Activated naive CD8-positive, alpha-beta T cell treated with anti-CD3 and anti-CD28 coated beads, Interleukin-2, amount 50 U/mL, for 16 hours (primary cell): ENCODE measurements around the gene ANGPTL4.
A peak's percentile ranks its signal among the peaks of the same experiment; 100 is the strongest.
"Not testable (repeated sequence)": the region's sequence is repeated elsewhere in the genome, so short reads cannot be mapped to it uniquely, and the experiment has no call there.

Experiments used
- DNase-seq: peaks from one replicate; pipeline ENCODE4 v3.0.0-alpha.2; 2020; ENCODE audit warnings: low read depth, low spot score

ANGPTL4 gene

DNA sequence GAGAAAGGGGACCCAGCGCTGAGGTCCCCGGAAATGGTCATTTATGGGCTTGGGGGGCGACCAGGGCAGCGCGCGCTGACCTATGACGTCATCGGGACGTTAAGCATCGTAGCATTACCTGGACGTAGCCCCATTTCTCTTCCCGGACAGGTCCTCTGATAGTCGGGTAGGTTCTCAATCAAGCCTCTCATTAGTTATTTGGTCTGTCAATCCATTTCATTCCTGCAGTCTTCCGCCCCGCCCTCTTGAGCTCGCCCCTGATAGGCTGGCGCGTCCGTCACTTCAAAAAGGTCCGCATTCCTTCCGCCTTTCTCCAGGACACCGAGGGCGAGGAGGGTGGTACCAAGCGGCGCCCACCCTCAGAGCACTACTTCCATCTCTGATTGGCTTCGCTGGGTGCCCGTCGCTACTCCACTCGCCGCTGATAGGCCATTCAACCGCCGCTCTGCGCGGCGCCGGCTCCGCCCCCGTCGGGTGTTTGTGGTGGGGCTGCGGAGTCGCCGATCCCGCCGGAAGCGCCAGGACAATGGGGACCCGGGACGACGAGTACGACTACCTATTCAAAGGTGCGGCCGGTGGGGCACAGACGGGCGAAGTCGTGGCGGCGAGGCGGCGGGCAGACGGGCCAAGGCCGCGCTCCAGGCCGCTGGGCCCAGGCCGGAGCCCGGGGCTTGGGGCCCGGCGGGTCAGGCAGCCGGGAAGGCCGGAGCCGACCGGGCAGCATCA lies 26.1 kb downstream of the ANGPTL4 start, which contains the start of gene RAB11B:
TSS of gene RAB11B (plus strand) at position 470 of the 726 bp plus-strand sequence. CDS start at position 527, 57 bp downstream.
- peak; percentile 95 for DNase-seq

DNA sequence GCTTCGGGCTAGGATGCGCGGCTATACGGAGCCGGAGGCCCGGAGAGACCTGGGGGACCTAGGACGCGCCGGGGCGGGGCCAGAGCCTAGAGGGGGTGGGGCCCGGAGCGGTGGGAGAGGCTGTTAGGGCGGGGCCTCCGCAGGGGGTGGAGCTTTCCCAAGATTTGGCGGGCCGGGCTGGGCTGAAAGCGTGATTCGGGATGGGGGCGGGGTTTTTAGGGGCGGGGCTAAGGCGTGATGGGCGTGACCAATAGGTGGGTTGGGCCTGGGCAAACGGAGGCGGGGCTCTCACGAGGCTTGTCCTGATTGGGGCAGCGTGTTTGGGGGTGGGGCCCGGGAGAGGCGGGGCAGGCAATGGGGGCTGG lies 26.6 kb downstream of the ANGPTL4 start:
- DNase-seq, result peak; percentile 82

DNA sequence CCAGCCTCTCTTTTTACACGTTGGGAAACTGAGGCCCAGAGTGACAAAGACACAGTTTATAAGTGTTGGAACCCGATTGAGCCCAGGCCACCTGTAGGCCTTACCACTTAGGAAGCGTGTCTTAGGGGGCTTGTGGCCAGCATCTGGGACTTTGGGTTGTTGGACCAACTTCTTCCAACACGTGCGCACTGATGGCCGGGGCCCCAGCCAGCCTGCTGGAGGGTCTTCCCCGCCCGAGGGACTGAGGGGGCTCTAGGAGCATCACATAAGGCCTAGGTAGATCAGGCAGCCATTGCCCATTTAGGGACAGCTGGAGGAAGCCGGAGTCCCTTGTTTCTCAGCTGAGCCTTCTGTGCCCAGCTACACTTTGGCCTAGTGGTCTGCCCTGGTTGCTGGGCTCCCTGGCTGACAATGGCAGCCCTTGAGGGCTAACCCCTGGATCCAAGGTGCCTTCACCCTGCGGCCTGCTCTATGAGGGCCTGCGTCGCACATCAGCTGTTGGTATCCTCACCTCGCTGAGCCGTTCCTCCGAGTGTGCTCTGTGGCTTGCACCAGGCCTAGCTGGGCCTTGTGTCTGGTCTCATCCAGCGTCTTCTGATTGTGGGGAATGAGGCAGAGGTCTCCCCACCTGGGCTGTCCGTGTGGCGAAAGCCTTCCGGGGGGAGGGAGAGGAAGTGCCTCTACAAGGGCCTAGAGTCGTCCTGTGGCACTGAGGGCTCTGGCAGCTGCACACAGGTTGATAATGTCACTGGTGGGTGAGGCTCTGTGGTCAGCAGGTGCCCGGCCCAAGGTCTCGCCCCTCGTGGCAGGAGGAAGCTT lies 27.5 kb downstream of the ANGPTL4 start:
- DNase-seq, result no peak

DNA sequence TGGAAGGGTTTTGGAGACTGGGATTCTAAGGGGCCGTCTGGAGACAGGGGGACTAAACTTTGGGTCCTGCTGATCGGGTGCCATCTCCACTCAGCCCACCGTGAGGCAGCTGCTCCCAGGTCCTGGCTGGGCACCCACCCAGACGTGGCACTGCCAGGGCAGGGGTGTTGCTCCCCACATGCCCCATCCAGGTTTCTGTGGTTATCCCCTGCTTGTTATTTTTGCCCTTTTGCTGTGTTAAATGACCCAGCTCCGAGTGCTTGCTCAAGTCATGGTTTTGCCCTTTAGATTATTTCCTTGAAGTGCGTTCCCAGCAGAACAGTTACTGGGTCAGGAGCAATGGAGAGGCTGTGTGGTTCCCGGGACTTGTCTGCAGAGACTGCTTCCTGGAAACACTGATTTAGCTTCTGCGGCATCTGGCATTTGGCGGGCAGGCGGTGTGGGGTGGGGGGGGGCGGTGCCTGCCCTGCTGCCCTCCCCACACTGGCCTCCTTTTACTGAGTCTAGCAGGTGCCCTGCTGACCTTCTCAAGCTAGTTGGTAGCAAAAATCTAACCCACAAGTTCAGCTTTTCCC lies 28.1 kb downstream of the ANGPTL4 start:
- no peak for DNase-seq

DNA sequence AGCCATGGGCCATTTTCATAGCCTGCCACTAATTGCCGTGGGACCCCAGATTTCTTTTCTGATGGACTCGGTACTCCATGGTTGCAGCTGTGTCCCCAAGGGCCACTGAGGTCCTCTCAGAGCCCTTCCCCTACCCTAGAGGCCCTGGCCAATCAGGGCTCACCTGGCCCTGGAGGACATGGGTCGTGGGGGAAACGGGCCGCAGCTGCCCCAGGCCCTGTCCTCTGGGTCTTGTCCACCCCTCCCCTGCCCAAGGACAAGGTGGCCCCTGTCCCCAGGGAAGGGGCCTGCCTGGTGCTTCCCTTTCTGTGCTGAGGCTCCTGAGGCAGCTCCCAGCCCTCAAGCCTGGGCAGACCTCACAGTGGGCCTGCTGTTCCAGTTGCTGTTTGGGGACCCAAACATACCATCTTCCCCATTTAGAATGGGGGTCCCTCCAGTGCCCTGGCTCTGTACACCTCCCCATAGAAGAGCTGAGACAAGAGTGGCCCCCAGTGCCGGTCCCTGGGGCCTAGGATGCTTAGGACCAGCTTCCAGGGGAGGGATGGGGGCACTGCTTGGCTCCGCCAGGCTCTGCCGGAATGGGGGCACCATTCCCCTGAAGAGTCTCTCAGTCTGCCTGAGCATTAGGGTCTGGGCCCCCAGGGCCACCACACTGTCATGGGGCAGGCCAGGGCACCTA lies 29.4 kb downstream of the ANGPTL4 start:
- no peak for DNase-seq

DNA sequence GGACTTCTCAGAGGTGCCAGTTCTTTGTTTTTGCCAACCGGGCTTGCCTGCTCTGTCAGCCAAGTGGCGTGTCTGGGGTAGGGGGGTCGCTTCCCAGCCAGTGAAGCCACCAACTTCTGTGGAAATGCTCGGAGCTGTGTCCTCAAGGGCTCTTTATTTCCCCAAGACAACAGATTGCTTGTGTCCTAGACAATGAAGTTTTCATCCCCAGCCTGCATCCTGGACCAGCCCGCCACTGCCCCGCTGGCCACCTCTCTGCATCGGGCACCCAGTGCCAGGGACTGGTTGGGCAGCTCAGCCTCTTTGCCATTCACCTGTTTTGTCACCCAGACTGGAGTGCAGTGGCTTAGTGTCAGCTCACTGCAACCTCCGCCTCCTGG lies 29.9 kb downstream of the ANGPTL4 start:
- no peak for DNase-seq

DNA sequence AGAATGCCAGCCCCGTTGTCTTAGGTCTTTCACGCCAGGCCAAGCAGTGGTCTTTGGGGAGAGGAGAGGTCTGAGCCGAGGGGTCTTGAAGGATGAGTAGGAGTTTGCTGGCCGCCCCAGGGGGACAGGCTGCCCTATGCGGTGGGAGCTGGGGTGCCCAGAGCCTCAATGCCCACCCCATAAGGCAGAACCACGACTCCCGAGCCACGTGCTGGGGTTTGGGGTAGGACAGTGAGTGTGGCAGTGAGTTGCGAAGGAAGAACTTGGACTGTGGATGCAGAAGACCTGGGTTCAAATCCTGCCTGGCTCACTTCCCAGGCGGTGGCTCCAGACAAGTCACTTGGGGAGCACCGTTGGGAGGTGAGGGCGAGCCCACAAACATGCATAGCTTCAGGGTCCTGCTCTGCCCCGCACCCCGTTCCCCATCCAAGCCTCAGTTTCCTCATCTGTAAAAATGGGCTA lies 31.7 kb downstream of the ANGPTL4 start:
- DNase-seq, result no peak

DNA sequence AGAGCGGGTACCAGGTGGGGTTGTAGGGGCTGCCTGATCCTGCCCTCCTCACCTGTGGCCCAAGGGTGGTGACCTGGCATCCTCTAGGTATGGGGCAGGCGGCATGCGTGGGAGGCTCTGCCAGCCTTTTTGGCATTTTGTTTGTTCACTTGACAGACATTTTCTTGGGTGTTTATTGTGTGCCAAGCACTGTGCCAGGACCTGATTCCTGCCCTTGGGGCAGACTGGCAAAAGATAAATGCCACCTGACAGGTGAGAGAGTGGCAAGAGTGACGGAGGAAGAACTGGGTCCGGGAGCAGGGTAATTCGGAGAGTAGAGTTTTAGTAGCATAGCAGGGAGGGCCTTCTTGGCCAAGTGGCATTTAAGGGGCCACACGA lies 32.2 kb downstream of the ANGPTL4 start:
- DNase-seq, result no peak

DNA sequence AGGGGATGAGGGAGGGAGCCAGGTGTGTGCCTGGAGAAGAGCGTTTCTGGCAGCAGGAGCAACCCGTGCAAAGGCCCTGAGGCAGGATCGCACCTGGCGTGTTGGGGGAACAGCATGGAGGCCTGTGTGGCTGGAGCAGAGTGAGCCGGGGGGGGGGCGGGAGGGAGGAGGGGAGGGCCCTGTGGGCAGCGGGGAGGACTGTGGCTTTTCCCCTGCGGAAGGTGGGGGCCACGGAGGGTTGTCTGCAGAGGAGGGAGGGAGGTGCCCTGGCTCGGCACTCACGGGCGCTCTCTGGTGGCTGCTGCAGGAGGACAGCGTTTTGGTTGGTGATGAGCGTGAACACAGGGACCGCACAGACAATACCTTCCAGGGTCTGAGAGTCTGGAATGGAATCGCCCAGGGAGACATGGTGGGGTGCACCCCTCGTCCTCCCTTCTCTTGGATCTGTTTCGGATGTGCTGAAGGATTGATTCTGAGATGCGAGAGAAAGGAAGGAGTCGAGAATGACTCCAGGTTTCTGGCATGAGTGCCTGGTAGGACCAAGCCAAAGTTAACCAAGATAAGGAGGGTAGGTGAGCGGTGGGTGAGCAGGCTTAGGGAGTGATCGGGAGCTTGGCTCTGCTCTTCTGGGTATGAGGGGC lies 32.7 kb downstream of the ANGPTL4 start:
- DNase-seq, result peak; percentile 27

DNA sequence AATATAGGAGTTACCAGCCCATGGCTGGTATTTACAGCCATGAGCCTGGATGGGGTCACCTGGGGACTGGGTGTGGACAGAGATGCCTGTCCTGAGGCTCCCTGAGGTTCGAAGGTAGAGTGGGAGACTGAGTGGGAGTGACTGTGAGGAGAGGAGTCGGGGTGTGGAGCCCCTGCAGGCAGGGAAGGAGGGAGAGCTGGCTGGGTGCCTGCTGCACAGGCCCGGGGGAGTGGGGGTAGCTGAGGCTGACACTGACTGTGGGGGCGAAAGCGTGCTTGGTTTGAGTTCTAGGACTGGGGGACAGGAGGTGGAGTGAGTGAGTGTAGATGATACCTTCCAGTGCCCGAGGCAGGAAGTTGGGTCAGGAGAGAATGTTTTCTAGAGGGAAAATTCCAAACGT lies 33.3 kb downstream of the ANGPTL4 start:
- no peak for DNase-seq

DNA sequence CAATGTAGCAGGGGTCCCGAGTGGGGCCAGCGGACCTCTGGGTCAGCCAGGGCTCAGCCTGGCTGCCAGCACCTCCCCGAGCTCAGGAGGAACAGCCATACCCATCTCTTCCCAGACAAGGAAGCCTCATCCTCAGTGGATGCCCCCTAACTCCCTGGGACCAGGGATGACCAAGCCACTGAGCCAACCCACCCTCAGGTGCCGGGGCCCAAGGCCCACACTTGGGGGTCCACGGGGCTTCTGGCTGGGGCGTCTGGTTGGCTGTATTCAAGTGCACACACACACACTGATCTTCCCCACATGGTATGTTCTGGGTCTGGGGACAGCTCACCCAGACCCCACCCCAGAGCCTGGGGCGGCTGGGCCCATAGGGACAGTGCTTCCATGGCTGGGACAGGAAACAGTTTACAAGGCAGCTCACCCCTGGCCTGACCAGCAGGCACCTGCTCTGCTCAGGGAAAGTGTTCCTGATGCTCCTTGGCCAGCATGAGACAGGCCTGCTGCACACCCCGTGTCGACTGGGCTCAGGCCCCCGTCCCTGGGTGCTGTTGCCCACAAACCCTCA lies 33.9 kb downstream of the ANGPTL4 start:
- DNase-seq, result no peak

DNA sequence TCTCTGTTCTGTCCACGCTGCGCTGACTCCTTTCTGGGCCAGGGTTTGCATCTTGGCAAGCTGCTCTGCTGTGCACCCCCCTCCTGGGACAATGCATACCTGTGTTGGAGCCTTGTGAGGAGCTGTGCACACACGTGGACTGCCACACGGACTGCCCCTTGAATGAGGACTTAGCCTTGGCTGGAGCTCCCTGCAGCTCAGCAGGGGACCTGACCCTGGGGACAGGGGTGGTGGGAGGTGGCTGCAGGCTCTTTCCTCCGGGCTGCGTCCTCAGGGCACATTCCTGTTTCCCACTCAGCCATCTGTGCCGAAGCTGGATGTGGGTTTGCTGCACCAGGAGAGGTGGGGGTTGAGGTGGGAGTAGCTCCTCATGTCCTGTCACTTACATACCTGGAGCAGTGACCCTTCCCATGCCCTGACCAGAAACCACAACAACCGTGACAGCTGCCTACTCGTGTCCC lies 34.4 kb downstream of the ANGPTL4 start:
- DNase-seq, result no peak

DNA sequence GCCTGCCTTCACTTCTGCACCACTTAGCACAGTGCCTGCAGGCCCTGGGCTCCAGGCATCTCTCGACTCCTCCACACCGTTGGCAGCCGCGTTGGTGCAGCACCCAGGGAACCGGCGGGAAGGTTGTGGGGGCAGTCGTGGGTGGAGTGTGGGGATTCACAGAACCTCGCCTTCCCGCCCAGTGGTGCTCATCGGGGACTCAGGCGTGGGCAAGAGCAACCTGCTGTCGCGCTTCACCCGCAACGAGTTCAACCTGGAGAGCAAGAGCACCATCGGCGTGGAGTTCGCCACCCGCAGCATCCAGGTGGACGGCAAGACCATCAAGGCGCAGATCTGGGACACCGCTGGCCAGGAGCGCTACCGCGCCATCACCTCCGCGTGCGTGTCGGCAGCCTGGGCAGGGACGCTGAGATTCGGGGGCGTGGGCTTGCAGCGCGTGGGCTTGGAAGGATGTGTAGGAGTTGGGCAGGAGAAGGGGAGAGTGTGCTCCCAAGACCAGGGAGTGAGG lies 35.8 kb downstream of the ANGPTL4 start:
- no peak for DNase-seq

DNA sequence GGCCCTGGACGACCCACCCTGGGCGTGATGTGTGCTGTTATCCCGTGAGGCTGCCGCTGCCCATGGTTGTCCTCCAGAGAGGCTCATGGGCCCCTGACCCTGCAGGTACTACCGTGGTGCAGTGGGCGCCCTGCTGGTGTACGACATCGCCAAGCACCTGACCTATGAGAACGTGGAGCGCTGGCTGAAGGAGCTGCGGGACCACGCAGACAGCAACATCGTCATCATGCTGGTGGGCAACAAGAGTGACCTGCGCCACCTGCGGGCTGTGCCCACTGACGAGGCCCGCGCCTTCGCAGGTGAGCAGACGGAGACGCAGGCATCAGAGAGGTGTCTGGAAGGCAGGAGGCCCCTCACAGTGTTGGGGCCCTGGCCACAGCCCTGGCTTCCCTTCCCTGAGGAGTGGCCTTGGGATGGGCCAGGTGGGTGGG lies 38.0 kb downstream of the ANGPTL4 start:
- DNase-seq, result no peak

DNA sequence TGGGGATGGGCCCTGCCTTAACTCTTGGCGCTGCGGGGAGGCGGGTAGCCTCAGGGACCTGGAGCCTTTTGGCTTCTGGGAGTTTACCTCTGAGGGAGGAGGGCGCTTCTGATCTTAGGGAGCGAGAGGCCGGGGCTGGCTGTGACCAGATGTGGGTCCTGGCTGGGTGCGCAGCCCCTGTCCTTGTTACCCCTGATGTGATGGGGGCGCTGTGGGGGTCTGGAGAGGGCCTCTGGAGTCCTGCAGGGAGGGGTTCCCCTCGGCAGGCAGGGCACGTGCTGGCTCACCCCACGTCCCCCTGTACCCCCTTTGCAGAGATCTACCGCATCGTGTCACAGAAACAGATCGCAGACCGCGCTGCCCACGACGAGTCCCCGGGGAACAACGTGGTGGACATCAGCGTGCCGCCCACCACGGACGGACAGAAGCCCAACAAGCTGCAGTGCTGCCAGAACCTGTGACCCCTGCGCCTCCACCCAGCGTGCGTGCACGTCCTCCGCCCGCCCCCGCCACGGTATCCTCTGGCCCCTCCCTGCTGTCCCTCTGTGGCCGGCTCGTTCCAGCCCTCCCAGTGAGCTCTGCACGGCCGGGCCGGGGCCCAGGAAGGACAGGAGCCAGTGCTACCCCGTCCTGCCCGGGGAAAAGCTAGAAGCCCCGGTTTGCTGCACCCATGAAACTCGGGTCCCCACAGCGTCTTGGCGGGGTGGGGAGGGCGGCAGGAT lies 39.3 kb downstream of the ANGPTL4 start:
- no peak for DNase-seq

DNA sequence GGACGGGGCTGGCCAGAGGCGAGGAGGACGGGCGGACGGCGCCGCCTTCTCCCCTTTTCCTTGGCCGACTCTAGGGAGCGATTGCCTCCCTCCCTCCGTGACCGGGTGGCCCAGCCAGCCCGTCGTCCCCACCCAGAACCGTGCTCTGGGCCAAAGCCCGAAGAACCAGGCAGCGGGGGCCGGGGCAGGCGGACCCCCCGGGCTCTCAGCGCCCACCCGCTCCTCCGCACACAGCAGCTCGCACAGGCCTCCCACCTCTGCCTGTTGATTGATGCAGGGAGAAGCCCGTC lies 39.8 kb downstream of the ANGPTL4 start:
- no peak for DNase-seq

DNA sequence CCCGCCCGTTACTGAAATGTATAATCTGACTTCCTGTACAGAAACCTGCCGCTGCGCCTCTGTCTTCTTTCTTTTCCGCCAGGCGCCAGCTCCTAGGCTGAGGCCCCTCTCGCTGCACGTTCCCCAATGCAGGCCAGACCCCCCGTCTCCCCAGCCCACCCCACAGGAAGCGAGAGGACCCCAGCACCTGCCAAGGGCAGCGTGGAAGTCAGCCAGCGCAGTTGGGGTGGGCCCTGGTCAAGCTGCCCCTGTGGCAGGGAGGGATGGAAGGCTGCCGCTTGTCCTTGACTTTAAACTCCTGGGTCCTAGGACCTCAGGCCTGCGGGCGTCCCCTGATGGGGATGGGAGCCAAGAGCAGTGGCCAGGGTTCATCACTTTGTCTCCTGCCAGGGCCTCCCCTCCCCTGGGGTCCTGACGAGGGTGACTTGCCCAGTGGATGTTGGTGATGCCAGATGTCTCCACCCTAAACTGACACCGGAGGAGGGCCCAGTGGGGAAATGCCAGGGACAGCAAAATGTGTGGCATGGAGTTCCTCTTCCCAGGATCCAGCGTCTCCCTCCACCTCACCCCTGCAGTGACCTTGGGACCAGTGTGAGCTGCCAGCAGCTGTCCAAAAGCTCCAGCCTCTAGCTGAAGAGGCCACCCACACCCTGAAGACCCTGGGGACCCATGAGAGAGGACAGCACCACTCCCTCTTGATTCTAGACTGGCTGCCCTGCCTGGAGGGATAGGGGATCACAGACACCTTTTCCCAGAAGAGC lies 40.6 kb downstream of the ANGPTL4 start:
- DNase-seq, result no peak

DNA sequence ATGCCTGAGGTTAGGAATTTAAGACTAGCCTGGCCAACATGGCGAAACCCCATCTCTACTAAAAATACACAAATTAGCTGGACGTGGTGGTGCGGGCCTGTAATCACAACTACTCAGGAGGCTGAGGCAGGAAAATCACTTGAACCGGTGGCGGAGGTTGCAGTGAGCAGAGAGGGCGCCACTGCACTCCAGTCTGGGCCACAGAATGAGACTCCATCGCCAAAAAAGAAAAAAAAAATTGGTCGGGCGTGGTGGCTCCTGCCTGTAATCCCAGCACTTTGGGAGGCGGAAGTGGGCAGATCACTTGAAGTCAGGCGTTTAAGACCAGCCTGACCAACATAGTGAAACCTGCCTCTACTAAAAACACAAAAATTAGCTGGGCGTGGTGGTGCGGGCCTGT lies 46.8 kb downstream of the ANGPTL4 start:
- not testable (repeated sequence) for DNase-seq

DNA sequence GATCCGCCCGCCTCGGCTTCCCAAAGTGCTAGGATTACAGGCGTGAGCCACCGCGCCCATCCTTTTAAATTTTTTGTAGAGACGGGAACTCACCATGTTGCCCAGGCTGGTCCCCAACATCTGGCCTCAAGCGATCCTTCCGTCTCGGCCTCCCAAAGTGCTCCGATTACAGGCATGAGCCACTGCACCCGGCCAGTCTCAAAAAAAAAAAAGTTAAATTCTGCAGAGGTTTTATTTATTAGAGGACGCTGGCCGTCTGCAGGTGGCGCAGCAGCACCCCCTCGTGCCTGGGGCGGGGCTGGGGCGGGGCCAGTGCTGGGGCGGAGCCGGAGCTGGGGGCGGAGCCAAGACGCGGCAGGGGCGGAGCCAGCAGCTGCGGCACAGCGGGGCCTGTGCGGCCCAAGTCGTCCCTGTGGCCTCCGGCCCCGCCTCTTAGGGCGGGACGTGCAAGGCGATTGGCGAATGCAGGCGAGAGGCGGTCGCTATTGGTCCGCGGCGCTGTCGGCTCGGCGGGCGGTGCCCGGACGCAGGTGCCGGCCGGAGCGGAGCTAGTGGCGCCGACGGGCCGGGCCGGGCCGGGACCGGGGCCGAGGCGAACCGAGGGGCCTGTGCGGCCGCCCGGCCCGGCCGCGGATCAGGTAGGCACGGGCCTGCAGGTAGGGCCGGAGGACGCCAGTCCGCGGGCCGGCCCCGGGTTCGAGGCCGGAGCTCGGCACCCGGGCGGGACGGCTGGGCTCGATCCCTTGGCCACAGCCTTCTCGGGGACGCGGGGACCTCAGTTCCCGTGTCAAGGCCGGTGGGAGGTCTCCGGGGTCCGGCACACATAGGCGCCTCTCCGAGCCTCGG lies 49.1 kb downstream of the ANGPTL4 start, which contains the start of gene MARCHF2:
TSS of gene MARCHF2 (plus strand) at position 523 of the 846 bp plus-strand sequence. CDS start 8,536 bp downstream, outside the sequence.
- DNase-seq, result peak; percentile 84
